Skin epidermis (tissue), 12 donors: ENCODE measurements around the gene CAP2.

Experiments used
- H3K27ac ChIP-seq, 21 experiments: fragments of 200-600 bp; sonication (generic) in 11 of 21; one replicate each; pipeline ENCODE4 v1.5.0; 2020; ENCODE audit warnings: mild to moderate bottlenecking in 3 of 21, inconsistent platforms in 2 of 21, moderate library complexity in 2 of 21
- H3K4me3 ChIP-seq, 7 experiments: fragments of 200-600 bp; sonication (generic) in 2 of 7; one replicate each; pipeline ENCODE4 v1.5.0; 2020; ENCODE audit warnings: inconsistent platforms in 2 of 7, mild to moderate bottlenecking in 2 of 7, moderate library complexity in 1 of 7

Gene CAP2, protein sequence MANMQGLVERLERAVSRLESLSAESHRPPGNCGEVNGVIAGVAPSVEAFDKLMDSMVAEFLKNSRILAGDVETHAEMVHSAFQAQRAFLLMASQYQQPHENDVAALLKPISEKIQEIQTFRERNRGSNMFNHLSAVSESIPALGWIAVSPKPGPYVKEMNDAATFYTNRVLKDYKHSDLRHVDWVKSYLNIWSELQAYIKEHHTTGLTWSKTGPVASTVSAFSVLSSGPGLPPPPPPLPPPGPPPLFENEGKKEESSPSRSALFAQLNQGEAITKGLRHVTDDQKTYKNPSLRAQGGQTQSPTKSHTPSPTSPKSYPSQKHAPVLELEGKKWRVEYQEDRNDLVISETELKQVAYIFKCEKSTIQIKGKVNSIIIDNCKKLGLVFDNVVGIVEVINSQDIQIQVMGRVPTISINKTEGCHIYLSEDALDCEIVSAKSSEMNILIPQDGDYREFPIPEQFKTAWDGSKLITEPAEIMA

DNA sequence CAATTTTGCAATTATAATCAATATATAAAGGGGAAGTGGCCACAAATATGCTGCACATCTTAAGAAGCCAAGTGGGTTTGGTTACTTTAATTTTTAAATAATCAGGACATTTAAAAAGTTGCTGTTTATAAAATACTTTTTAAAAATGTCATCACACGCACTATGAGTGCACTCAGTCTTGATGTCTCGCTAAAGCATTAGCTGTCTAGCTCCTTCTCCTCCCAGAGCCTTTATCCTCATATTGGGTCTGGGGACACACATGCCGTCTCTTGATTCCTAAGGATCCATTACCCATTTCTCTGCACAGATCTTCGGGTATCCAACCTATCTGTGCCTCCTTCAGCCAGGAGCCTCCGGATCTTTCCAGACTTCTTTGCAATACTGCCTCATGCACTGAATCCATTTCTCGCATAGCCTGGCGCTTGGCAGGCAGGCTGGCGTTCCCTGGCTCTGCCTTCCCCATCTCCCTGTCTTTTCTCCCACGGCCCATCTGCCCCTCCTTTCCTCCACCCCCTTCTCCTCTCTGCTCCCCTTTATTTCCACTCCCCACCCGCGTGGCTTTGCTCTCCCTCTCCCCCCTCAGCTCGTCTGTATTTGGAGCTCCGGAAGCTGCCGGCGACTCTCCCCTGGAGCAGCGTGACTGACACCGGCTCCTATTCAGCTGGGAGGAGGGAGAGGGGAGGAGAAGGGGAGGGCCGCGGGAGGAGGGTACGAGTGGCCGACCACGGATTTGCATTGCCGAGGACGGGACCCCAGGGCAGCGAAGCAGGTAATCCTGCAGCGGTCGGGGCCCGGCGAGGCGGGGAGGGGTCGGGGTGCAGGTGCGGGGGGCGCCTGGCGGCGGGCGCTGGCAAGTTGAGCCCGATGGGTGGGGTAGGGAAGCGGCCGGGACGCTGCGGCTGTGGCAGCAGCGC lies at the start of gene CAP2:
CAP2 (plus strand) TSS at position 618 of the 914 bp plus-strand sequence. CDS start 27,961 bp downstream, outside the sequence.
- H3K27ac ChIP-seq = peak within 1 kb of the TSS in 17 of 21 experiments; percentile 1 to 83 (median 61)

DNA sequence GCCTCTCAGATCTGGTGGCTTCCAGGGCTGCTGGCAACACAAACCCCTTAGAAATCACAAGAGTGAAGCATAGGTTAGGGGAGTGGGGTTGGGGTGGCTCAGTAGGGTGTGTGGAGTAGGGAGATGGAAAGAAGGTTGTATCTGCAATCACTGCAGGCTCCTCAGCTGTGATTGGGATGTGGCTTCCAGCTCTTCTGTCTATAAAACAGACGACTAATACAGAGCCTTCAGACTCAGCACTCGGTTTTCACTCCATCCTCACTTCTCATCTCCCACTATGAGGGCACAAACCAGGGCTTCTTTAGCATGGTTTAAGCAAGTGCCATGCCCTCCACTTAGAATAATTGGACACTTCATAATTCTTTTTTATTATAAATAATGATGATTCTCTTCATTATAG lies 46.4 kb upstream of the CAP2 start:
- no peak overlapping the region for H3K4me3 ChIP-seq

More for the DNA sequence above, at the start of gene CAP2:
- H3K4me3 ChIP-seq = peak within 1 kb of the TSS; percentile 38 to 79 (median 51)

DNA sequence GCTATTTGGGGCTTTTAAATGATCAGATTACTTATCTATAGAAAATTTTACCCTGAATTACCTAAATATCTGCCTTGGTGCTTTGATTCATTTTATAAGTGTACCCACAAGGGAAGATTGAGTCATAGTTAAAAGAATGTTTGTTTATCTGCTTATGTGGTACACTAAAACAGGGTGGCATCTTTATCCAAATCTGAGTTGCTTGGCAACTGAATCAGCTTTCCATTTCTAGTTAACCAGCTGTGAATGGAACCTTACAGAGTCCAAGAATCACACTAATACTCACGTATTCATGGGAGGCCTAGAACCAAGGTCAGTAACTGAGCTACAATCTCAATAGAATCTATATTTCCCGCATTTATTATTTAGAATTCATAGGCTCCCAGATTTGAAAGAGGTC lies 44.0 kb upstream of the CAP2 start:
- Histone ChIP-seq H3K4me3 (no peak overlapping the region), H3K27ac (no peak overlapping the region)

More for the DNA sequence above, 46.4 kb upstream of the CAP2 start:
- H3K27ac ChIP-seq = no peak overlapping the region

DNA sequence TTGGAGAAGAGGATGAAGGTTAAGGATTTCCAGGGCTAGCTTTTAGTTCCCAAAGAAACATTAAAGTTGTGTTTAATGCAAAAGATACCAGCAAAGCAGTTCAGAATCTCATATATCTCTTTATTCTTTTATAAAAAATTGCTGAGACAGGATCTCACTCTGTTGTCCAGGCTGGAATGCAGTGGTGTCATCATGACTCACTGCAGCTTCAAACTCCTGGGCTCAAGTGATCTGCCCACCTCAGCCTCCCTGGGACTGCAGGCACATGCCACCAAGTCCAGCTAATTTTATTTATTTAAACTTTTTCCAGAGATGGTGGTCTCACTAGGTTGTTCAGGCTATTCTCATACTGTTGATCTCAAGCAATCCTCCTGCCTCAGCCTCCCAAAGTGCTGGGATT lies 41.1 kb upstream of the CAP2 start:
- Histone ChIP-seq H3K27ac (no peak overlapping the region), H3K4me3 (no peak overlapping the region)

DNA sequence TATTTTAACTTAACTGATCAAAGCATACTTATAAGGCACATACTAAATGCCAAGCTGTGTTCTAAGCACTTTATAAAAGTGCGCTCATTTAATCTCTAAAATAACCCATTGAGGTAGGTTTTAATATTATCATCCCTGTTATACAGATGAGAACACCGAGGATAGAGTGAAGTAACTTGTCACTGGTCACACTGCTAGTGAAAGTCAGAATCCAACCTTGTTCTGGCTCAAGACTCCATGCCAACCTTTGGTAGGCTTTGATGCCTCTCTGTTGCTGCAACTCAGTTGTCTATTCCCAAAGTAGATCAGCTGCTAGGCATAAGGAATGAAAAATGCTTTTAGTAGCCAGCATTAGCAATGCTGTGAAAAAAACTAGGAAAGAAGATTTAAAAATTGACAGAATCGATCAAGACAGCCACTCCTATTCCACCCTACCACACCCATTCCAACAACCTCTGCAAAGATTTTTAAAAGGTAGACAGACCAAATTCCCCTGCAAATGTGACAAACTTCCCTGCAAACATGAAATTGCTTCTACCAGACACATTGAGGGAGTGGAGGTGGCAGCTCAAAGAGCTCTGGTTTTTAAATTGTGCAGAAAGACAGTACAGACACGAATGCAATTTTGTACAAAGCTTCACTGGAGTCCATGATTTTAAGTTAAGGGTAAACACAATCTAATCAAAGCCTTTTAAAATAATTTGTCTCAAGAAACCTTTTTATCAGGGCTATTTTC lies 39.8 kb upstream of the CAP2 start:
- Histone ChIP-seq H3K4me3 (no peak overlapping the region), H3K27ac (no peak overlapping the region)

DNA sequence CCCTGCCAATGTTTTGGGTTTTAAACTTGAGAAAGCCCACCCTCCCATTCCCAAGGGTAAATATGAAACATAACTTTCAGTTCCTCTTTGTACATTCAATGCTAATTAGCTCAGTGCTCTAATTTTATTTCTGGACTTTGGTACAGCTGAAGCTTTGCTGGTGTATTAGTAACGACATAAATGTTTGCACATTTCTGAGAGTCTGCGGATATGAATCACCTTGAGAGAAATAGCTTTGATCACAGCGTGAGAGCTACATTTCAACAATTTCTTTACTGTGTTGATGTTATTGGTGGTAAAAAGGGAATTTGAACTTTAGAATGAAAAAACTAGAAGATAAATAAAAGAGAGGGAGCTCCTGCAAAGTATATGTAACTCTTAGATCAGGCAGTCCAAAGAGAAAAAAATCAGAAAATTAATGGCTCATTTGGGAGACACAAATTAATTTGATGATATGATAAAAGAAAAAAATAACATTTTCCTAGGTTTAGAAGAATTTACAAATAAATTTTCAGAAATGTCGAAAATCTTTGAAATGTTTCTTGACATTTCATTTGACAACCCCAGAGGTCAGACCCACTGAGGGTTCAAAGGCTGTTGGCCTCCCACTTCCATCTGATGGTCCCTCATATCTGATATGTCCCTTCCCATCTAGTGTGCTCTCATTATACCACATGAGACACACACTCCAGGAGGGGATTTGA lies 38.5 kb upstream of the CAP2 start:
- no peak overlapping the region for H3K4me3 ChIP-seq
- no peak overlapping the region for H3K27ac ChIP-seq

DNA sequence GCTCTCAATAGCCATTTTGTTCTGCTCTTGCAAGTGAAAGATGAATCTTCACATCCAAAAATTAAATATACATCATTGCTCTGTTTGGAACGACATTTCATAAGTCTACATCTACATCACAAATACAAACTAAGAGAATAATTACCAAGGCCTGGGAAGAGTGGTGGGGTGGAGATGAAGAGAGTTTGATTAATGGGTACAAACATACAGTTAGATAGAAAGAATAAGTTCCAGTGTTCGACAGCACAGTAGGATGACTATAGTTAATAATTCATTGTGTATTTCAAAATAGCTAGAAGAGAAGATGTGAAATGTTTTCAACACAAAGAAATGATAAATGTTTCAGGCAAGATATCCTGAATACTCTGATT lies 38.0 kb upstream of the CAP2 start:
- no peak overlapping the region for H3K27ac ChIP-seq
- no peak overlapping the region for H3K4me3 ChIP-seq

DNA sequence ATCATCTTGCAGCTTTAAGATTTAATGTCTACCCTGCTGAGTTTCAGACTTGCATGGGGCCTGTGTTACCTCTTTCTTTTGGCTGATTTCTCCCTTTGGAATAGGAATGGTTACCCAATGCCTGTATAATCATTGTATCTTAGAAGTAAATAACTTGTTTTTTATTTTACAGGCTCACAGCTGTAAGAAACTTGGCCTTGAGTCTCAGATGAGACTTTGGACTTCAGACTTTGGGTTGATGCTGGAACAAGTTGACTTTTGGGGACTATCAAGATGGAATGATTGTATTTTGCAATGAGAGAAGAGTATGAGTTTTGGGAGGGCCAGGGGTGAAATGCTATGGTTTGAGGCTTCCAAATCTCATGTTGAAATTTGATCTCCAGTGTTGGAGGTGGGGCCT lies 34.9 kb upstream of the CAP2 start:
- H3K4me3 ChIP-seq = no peak overlapping the region
- H3K27ac ChIP-seq = no peak overlapping the region

DNA sequence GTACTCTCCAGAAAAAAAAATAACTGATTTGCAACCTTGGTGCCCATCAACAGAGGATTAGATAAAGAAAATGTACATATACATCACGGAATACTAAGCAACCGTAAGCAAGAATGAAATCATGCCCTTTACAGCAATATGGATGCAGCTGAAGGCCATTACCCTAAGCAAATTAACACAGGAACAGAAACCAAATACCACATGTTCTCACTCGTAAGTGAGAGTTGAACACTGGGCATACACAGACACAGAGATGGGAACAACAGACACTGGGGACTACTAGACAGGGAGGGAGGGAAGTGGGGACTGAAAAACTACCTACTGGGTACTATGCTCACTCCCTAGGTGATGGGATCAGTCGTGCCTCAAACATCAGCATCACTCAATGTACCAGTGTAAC lies 32.8 kb upstream of the CAP2 start:
- H3K4me3 ChIP-seq = no peak overlapping the region
- no peak overlapping the region for H3K27ac ChIP-seq

DNA sequence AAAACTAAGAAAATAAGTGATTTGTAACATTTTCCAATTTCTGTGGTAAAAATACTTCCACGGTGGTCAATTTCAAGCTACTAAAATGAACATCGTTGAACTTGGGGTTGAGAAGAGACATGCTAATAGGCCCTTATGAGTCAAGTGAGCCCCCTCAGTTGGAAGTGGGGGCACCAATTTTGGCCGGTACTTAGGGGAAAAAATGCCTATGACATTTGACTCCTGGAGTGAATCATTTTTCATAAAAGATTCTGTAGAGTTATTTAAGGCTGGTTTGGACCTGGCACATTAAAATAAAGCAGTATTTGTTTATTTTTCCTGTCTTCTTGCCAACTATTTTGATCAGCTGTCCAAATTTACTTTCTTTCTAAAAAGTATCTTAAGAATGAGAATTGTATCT lies 32.4 kb upstream of the CAP2 start:
- H3K27ac ChIP-seq = no peak overlapping the region
- no peak overlapping the region for H3K4me3 ChIP-seq

DNA sequence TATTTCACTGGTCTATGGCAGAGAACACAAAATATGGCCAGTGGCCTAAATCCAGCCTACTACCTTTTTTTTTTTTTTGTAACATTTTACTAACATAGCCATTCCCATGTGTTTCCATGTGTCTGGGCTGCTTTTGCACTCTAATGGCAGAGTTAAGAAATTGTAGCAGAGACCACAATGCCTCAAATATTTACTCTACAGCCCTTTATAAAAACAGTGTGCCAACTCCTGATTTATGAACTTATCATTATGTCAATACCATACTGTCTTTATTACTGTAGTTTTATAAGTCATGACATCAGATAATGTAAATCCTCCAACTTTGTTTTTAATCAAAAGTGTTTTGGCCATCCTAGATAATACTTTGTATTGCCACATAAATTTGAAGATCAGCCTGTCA lies 27.4 kb upstream of the CAP2 start:
- no peak overlapping the region for H3K27ac ChIP-seq
- H3K4me3 ChIP-seq = no peak overlapping the region

DNA sequence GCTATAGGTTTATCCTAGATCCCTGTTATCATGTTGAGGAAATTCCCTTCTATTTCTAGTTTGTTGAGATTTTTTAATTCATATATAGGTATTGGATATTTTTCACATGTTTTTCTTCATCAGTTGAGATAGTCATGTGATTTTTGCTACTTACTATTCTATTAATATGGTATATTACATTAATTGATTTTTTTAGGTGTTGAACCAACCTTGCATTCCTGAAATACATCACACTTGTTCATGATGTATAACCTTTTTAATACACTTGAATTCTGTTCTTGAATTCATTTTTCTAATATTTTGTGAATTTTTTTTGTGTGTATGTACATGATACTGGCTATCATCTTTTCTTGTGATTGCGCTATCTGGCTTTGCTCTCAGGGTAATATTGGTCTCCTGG lies 25.5 kb upstream of the CAP2 start:
- H3K4me3 ChIP-seq = no peak overlapping the region
- H3K27ac ChIP-seq = no peak overlapping the region

DNA sequence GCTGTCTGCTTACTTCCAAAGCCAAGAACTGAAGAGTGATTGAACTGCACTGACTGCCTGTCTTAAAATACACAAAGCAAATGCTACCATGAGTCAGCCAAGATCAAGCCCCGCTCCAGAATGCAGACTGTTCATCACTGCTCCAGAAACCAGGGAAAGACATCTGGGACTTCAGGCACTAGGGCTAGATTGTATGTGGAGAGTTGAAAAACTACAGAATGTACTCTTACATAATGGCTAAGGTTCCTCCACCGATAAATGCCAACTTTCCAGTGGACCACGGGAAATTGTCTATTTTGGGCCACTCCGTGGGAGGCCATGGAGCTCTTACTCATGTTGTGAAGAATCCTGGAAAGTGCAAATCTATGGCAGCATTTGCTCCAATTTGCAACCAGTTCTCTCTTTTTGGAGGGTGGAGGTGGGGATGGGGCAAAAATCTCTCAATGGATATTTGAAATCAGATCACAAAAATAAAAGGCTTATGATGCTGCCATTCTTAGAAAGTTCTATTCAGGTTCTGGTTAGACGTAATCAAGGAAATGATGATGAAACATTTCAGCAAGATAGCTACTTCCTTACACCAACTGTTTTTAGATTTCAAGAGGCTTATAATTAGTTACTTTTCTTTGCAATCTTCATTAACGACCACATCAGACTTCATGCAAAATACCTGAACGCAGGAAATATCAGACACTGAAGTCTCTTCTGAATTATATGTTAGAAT lies 11.8 kb upstream of the CAP2 start:
- Histone ChIP-seq H3K27ac (no peak overlapping the region), H3K4me3 (no peak overlapping the region)

DNA sequence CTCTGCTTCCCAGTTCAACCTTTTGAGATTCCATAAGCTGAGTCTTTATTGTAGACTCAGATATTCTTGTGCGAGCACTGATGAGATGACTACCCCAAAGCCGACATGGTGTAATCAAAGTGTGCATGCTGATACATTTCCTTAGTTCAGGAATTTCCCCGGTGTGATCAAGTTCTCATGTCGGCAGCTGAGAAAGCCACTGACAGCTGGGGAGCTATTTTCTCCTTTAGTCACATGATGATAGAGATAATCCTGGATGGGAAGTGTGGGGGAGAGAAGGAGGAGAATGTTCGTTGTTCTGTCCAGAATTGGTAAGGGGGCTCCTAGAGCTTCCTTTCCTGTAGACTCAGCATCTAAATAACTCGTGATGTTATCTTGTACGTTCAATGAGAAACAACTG lies 7.7 kb upstream of the CAP2 start:
- Histone ChIP-seq H3K27ac (no peak overlapping the region), H3K4me3 (no peak overlapping the region)

DNA sequence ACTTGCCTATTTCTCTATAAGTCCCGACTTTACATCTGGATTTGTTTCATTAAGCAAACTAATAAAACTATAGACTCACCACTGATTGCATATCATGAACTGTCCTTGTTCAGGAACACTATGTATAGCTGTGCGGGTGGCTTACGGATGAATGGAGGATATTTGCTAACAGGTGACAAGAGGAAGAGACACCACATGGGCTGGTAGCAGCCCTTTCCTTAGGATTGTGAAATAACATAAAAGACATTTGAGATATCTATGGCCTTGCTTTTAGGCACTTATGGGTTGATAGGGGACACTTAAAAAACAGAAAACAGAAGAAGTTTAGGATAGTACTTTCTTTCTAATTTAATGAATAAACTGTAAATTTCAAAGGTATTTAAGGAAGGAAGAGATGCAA lies 5.0 kb upstream of the CAP2 start:
- H3K4me3 ChIP-seq = no peak overlapping the region
- H3K27ac ChIP-seq = no peak overlapping the region

DNA sequence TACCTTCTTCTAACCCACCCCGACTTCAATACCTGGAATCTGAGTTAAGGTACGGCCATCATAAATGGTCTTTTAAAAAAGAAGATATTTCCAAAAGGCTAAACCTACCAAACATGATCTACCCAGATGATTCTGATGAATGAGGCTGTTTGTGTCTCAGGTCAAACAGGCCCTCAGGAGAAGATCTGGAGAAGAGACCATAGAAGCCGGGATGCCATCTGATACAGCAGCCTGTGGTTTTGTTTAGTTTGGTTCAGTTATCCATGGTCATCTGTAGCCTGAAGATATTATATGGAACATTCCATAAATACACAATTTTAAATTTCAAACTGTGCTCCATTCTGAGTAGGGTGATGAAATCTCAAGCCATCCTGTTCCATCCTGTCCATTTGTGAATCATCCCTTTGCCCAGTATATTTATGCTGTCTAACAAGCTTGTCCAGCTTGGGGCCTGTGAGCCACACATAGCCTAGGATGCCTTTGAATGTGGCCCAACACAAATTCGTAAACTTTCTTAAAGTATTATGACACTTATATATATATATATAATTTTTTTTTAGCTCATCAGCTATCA lies 4.0 kb upstream of the CAP2 start:
- Histone ChIP-seq H3K27ac (peak overlapping the region in 1 of 21 experiments; percentile 22), H3K4me3 (no peak overlapping the region)

DNA sequence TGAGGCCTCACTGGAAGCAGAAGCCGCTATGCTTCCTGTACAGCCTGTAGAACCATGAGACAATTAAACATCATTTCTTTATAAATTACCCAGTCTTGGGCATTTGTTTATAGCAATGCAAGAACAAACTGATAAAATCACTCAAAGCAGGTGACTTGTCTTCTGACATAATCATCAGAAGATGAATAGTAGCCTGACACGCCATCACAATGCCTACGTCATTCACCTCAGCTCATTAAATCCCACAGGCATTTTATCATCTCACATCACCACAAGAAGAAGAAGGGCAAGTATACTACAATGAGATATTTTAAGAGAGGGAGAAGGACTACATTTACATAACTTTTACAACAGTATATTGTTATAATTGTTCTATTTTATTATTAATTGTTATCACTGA lies 3.1 kb upstream of the CAP2 start:
- no peak overlapping the region for H3K4me3 ChIP-seq

DNA sequence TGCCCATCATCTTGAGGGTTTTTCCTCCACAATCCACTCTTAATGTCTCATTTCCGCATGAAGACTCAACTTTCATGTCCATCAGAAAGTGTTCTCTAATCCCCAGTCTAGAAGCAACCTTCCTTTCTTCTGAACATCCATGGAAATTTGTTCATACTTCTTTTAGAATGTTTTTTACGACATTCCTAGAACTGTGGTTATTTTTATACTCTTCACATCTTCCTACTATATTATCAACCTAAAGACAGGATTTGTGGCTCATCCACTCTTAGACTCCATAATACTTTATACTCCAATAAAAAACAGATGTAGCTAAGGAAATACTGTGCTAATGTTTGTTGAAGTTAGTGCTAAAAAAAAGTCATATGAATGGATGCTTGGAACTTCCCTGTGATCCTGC lies 1.4 kb upstream of the CAP2 start:
- no peak overlapping the region for H3K27ac ChIP-seq
- H3K4me3 ChIP-seq = no peak overlapping the region

More for the DNA sequence above, 3.1 kb upstream of the CAP2 start:
- peak overlapping the region in 1 of 21 experiments; percentile 22 for H3K27ac ChIP-seq
